CD14-positive monocyte (primary cell): ENCODE measurements around the gene TNXB. TPM values are rescaled to one million over a fixed set of nuclear protein-coding genes. Genes with fewer than 3 reads are reported as not detected.
"Not testable (repeated sequence)": the region's sequence is repeated elsewhere in the genome, so short reads cannot be mapped to it uniquely, and the experiment has no call there.

Experiments
- DNase-seq, 3 donors: peaks; one replicate each; pipeline ENCODE4 v3.0.0-alpha.2; 2011 to 2022
- H2AFZ ChIP-seq: 2 replicates; pipeline ENCODE4 v1.6.0; 2012; ENCODE audit warnings: mild to moderate bottlenecking, low read depth, low read length, inconsistent platforms; ENCODE audit not compliant: insufficient read depth, poor library complexity, severe bottlenecking
- H3K27ac ChIP-seq, 2 donors: 1 replicate in 1 of 2; 2 replicates in 1 of 2; pipeline ENCODE4 v1.5.1; 2012 to 2013; ENCODE audit warnings: low read length in 2 of 2, control low read depth in 1 of 2, inconsistent platforms in 1 of 2, low read depth in 1 of 2, mild to moderate bottlenecking in 1 of 2
- H3K27me3 ChIP-seq, 2 donors: one replicate each; pipeline versions ENCODE4 v1.6.0 to v1.6.1; 2011 to 2013; ENCODE audit warnings: low read length in 2 of 2; ENCODE audit not compliant: control insufficient read depth in 2 of 2, insufficient read depth in 2 of 2
- H3K36me3 ChIP-seq, 2 donors: replicated peaks in 1 of 2; 1 replicate in 1 of 2; 2 replicates in 1 of 2; pipeline versions ENCODE4 v1.5.1 to v1.6.1; 2012 to 2013; ENCODE audit warnings: low read length in 2 of 2, control low read depth in 1 of 2, inconsistent platforms in 1 of 2, mild to moderate bottlenecking in 1 of 2; ENCODE audit not compliant: insufficient read depth in 2 of 2, control insufficient read depth in 1 of 2
- H3K4me1 ChIP-seq, 2 donors: 1 replicate in 1 of 2; 2 replicates in 1 of 2; pipeline versions ENCODE4 v1.5.1 to v1.6.1; 2012 to 2013; ENCODE audit warnings: low read length in 2 of 2, control low read depth in 1 of 2, inconsistent platforms in 1 of 2, mild to moderate bottlenecking in 1 of 2, moderate library complexity in 1 of 2; ENCODE audit not compliant: insufficient read depth in 2 of 2, control insufficient read depth in 1 of 2
- H3K4me2 ChIP-seq: replicated peaks from 2 replicates; pipeline ENCODE3; 2012; ENCODE audit warnings: low read length, moderate library complexity, mild to moderate bottlenecking; ENCODE audit not compliant: poor library complexity, severe bottlenecking; ENCODE audit errors: extremely low read depth
- H3K4me3 ChIP-seq, 3 experiments: fragments of 200-600 bp in 1 of 3; sonication (generic) in 1 of 3; replicated peaks in 1 of 3; 1 replicate in 2 of 3; 2 replicates in 1 of 3; pipeline ENCODE4 v1.5.1; 2011 to 2013; ENCODE audit warnings: low read length in 3 of 3, mild to moderate bottlenecking in 3 of 3, control low read depth in 2 of 3, low read depth in 2 of 3, inconsistent platforms in 1 of 3, moderate library complexity in 1 of 3
- H3K79me2 ChIP-seq: 2 replicates; pipeline ENCODE4 v1.6.0; 2012; ENCODE audit warnings: mild to moderate bottlenecking, control low read depth, inconsistent platforms, low read length, moderate library complexity; ENCODE audit not compliant: insufficient read depth
- H3K9ac ChIP-seq: 2 replicates; pipeline ENCODE4 v1.6.0; 2017; ENCODE audit warnings: low read length, mild to moderate bottlenecking; ENCODE audit not compliant: insufficient read depth, poor library complexity, severe bottlenecking
- H3K9me3 ChIP-seq, 2 donors: replicated peaks in 1 of 2; 1 replicate in 1 of 2; 2 replicates in 1 of 2; pipeline versions ENCODE4 v1.5.1 to v1.6.1; 2012 to 2013; ENCODE audit warnings: low read length in 2 of 2, control low read depth in 1 of 2; ENCODE audit not compliant: control insufficient read depth in 1 of 2, insufficient read depth in 1 of 2
- H4K20me1 ChIP-seq: 2 replicates; pipeline ENCODE4 v1.6.0; 2012; ENCODE audit warnings: mild to moderate bottlenecking, low read length, control low read depth, moderate library complexity; ENCODE audit not compliant: insufficient read depth
- H3K27ac Mint-ChIP-seq, 7 donors: one replicate each; pipeline ENCODE4 v1.8.0; 2020; ENCODE audit warnings: mild to moderate bottlenecking in 7 of 7, mixed read lengths in 7 of 7, moderate library complexity in 6 of 7, inconsistent platforms in 2 of 7
- H3K27me3 Mint-ChIP-seq, 3 donors: one replicate each; pipeline ENCODE4 v1.8.0; 2021 to 2022; ENCODE audit warnings: low read depth in 3 of 3, mild to moderate bottlenecking in 3 of 3, mixed read lengths in 3 of 3, moderate library complexity in 3 of 3, inconsistent platforms in 1 of 3
- H3K36me3 Mint-ChIP-seq, 2 donors: one replicate each; pipeline ENCODE4 v1.8.0; 2020; ENCODE audit warnings: mixed read lengths in 2 of 2, inconsistent platforms in 1 of 2, mild to moderate bottlenecking in 1 of 2
- H3K4me1 Mint-ChIP-seq: one replicate; pipeline ENCODE4 v1.8.0; 2020; ENCODE audit warnings: mild to moderate bottlenecking, mixed read lengths
- H3K4me3 Mint-ChIP-seq, 2 donors: one replicate each; pipeline ENCODE4 v1.8.0; 2020; ENCODE audit warnings: mild to moderate bottlenecking in 2 of 2, mixed read lengths in 2 of 2, moderate library complexity in 1 of 2
- H3K9me3 Mint-ChIP-seq, 7 donors: one replicate each; pipeline ENCODE4 v1.8.0; 2020 to 2022; ENCODE audit warnings: mixed read lengths in 7 of 7, mild to moderate bottlenecking in 6 of 7, moderate library complexity in 6 of 7, inconsistent platforms in 2 of 7
- WGBS: methylation state at CpG from one replicate; pipeline ENCODE4 v1.1.5; 2013; ENCODE audit warnings: missing lambda C conversion rate; ENCODE audit not compliant: insufficient coverage; 5-methylcytosine and 5-hydroxymethylcytosine counted together
- intact Hi-C, 2 donors: fragments of 100-400 bp; cut with micrococcal nuclease; formaldehyde crosslinking; loops; one replicate each; pipeline versions ENCODE4 v1.15.0 to v1.15.1; 2023
- polyA plus RNA-seq, 3 donors: library from polyadenylated mRNA; depleted of rRNA in 1 of 3; unstranded in 2 of 3; stranded (reverse) in 1 of 3; fragments of 300-500 nt in 2 of 3; fragments of >200 nt in 1 of 3; fragmentation: Illumina TruSeq in 2 of 3; gene quantifications; 1 replicate in 2 of 3; 2 replicates in 1 of 3; pipeline ENCODE4 v1.2.3, GENCODE V29; 2012 to 2021

The TNXB gene
- polyA plus RNA-seq, 3 donors = 1.2 TPM; not detected in 2

DNA sequence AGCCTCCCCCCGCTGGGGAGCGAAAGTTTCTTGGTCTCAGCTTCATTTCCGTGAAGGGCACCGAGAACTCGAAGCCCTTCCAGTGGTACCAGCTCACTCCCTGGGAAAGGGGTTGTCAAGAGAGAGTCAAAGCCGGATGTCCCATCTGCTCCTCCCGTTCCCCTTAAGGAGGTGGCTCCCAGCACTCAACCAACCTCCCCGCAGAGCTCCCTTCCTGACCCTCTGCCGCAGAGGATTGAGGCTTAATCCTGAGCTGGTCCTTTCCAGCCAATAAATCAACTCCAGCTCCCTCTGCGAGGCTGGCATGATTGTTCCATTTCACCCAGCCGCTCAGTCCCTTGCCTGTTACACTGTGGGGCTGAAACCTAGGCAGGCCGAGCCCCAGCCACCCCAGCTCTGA, 100.5 kb downstream of the TNXB start:
- H3K9me3 ChIP-seq, intact Hi-C loops, H4K20me1 ChIP-seq, H3K4me1 ChIP-seq, H3K9me3 Mint-ChIP-seq, H3K79me2 ChIP-seq, H3K27me3 Mint-ChIP-seq, H3K4me1 Mint-ChIP-seq, H3K4me3 Mint-ChIP-seq, H3K27ac ChIP-seq, DNase-seq, H3K9ac ChIP-seq, H3K36me3 ChIP-seq, H3K36me3 Mint-ChIP-seq, H3K27me3 ChIP-seq, H3K27ac Mint-ChIP-seq, H2AFZ ChIP-seq, H3K4me2 ChIP-seq, H3K4me3 ChIP-seq: not testable (repeated sequence)
- WGBS = 20% methylated on average over 3 of the region's 12 CpGs

DNA sequence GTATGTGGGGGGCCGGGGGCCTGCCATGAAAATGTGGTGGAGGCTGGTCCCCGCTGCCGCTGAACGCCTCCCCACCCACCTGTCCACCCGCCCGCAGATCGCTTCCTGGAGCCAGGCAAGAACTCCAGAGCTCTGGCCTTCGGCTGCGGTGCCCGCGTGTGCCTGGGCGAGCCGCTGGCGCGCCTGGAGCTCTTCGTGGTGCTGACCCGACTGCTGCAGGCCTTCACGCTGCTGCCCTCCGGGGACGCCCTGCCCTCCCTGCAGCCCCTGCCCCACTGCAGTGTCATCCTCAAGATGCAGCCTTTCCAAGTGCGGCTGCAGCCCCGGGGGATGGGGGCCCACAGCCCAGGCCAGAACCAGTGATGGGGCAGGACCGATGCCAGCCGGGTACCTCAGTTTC, 101.1 kb downstream of the TNXB start:
- H3K27me3 ChIP-seq, H3K4me1 Mint-ChIP-seq, H3K36me3 Mint-ChIP-seq, H3K9me3 ChIP-seq, H3K27ac ChIP-seq, H3K79me2 ChIP-seq, H3K4me3 Mint-ChIP-seq, H3K36me3 ChIP-seq, H3K27me3 Mint-ChIP-seq, intact Hi-C loops, H3K4me1 ChIP-seq, H3K4me2 ChIP-seq, H3K27ac Mint-ChIP-seq, H4K20me1 ChIP-seq, H2AFZ ChIP-seq, H3K9ac ChIP-seq, H3K4me3 ChIP-seq, DNase-seq, H3K9me3 Mint-ChIP-seq: not testable (repeated sequence)
- WGBS = no CpG with 5 or more reads among the region's 24 CpGs

DNA sequence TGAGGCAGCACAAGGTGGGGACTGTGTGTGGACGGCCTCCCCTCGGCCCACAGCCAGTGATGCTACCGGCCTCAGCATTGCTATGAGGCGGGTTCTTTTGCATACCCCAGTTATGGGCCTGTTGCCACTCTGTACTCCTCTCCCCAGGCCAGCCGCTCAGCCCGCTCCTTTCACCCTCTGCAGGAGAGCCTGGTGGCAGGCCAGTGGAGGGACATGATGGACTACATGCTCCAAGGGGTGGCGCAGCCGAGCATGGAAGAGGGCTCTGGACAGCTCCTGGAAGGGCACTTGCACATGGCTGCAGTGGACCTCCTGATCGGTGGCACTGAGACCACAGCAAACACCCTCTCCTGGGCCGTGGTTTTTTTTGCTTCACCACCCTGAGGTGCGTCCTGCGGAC, 102.1 kb downstream of the TNXB start:
- no CpG with 5 or more reads among the region's 12 CpGs for WGBS
- H3K4me3 Mint-ChIP-seq, H3K4me1 Mint-ChIP-seq, H3K36me3 Mint-ChIP-seq, H3K9me3 Mint-ChIP-seq, H3K9ac ChIP-seq, H3K27me3 ChIP-seq, H3K27ac Mint-ChIP-seq, H3K4me2 ChIP-seq, H3K27ac ChIP-seq, H3K36me3 ChIP-seq, intact Hi-C loops, H3K4me1 ChIP-seq, H3K4me3 ChIP-seq, H3K9me3 ChIP-seq, DNase-seq, H3K27me3 Mint-ChIP-seq, H4K20me1 ChIP-seq, H3K79me2 ChIP-seq, H2AFZ ChIP-seq: not testable (repeated sequence)

DNA sequence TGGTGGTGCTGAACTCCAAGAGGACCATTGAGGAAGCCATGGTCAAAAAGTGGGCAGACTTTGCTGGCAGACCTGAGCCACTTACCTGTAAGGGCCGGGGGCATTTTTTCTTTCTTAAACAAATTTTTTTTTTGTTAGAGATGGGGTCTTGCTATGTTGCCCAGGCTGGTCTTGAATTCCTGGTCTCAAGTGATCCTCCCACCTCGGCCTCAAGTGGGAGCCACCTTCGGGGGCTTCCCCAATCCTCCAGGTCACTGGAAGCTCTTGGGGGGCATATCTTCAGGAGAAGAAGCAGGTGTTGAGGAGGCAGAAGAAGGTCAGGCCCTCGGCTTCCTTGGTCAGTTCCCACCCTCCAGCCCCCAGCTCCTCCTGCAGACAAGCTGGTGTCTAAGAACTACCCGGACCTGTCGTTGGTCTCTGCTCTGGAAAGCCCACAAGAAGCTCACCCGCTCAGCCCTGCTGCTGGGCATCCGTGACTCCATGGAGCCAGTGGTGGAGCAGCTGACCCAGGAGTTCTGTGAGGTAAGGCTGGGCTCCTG, 103.1 kb downstream of the TNXB start:
- intact Hi-C loops, H3K36me3 ChIP-seq, H2AFZ ChIP-seq, H3K4me2 ChIP-seq, H3K27me3 ChIP-seq, H3K4me1 ChIP-seq, H4K20me1 ChIP-seq, H3K27me3 Mint-ChIP-seq, H3K27ac Mint-ChIP-seq, H3K36me3 Mint-ChIP-seq, DNase-seq, H3K9me3 ChIP-seq, H3K4me3 ChIP-seq, H3K79me2 ChIP-seq, H3K9me3 Mint-ChIP-seq, H3K9ac ChIP-seq, H3K27ac ChIP-seq, H3K4me3 Mint-ChIP-seq, H3K4me1 Mint-ChIP-seq: not testable (repeated sequence)
- WGBS = 40% methylated on average over 2 of the region's 8 CpGs
